ENCODE data around the gene MRPL43.

DNA sequence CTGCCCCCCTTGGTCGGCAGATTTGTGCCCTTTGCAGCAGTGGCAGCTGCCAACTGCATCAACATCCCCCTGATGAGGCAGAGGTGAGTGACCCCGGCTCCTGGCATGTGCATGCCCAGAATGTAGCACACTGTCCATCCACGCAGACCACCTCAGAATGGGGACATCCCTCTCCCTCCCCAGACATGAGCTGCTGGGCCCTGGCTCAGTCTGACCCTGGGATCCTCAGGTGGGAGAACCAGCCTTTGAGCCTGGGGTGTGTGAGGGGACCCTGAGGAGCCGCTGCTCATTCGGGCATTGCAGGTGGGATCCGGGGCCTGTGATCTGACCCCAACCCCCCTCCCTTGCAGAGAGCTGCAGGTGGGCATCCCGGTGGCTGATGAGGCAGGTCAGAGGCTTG, 49.4 kb upstream of the MRPL43 start:
- TF ChIP-seq, protein P1, sequence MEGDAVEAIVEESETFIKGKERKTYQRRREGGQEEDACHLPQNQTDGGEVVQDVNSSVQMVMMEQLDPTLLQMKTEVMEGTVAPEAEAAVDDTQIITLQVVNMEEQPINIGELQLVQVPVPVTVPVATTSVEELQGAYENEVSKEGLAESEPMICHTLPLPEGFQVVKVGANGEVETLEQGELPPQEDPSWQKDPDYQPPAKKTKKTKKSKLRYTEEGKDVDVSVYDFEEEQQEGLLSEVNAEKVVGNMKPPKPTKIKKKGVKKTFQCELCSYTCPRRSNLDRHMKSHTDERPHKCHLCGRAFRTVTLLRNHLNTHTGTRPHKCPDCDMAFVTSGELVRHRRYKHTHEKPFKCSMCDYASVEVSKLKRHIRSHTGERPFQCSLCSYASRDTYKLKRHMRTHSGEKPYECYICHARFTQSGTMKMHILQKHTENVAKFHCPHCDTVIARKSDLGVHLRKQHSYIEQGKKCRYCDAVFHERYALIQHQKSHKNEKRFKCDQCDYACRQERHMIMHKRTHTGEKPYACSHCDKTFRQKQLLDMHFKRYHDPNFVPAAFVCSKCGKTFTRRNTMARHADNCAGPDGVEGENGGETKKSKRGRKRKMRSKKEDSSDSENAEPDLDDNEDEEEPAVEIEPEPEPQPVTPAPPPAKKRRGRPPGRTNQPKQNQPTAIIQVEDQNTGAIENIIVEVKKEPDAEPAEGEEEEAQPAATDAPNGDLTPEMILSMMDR (conservative IDR thresholded peaks at IDR 0.05; ENCODE audit: low read length) = no peak
- no peak for TF ChIP-seq EZH2phosphoT487 (IDR thresholded peaks at IDR 0.05; ENCODE audit: borderline replicate concordance)
